ENCODE results near the gene GALM.

DNA sequence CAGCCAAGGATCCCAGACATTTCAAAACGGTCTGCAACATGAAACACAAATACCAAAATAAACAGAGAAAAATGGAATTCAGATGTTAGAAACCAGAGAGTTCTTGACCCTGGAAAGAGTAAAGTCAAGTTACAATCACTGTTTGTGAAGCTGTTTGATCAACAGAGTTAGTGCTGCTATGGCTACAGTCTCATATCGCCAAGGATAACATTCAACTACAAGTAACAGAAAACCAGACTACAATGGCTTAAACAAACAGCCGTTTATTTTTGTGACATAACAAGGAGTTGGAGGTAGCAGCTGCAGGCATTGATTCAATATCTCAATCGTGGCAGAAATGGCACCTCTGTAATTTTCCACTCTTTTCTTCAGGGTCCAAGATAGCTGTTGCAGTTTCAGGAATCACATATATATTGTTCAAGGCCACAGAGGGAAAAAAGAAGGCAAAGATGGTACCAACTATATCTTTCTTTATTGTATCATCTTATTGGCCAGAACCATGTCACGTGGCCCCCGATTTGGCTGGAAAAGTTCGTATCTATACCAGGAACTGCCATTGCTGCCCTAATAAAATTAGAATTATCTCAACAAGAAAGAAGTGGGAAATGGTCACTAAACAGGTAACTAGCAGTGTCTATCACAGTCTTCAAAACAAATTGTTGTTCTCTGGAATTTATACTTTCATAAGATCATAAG, 45.5 kb upstream of the GALM start:
- TF ChIP-seq, protein P1, sequence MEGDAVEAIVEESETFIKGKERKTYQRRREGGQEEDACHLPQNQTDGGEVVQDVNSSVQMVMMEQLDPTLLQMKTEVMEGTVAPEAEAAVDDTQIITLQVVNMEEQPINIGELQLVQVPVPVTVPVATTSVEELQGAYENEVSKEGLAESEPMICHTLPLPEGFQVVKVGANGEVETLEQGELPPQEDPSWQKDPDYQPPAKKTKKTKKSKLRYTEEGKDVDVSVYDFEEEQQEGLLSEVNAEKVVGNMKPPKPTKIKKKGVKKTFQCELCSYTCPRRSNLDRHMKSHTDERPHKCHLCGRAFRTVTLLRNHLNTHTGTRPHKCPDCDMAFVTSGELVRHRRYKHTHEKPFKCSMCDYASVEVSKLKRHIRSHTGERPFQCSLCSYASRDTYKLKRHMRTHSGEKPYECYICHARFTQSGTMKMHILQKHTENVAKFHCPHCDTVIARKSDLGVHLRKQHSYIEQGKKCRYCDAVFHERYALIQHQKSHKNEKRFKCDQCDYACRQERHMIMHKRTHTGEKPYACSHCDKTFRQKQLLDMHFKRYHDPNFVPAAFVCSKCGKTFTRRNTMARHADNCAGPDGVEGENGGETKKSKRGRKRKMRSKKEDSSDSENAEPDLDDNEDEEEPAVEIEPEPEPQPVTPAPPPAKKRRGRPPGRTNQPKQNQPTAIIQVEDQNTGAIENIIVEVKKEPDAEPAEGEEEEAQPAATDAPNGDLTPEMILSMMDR (IDR thresholded peaks at IDR 0.05; ENCODE audit: insufficient read depth, low read length, poor library complexity, severe bottlenecking) = no peak
- TF ChIP-seq EZH2phosphoT487 (conservative IDR thresholded peaks at IDR 0.05; ENCODE audit: low read length) = no peak

Measured in SU-DHL-6 (cell line).